SK-N-MC (cell line): ENCODE results near the gene HMG20B.

ENCODE experiments used
- EZH2 ChIP-seq: fragments of 200-600 bp; sonication (generic); IDR thresholded peaks from one replicate; pipeline ENCODE4 v1.6.1; 2017; ENCODE audit warnings: antibody characterized with exemption
- FOXP2 ChIP-seq: optimal IDR thresholded peaks from 2 replicates; pipeline ENCODE3; 2011; ENCODE audit warnings: mild to moderate bottlenecking, moderate library complexity; ENCODE audit not compliant: insufficient read depth; ENCODE audit errors: extremely low read length, control extremely low read depth
- POLR2AphosphoS5 ChIP-seq: IDR thresholded peaks from 2 replicates; pipeline ENCODE4 v1.6.1; 2012; ENCODE audit warnings: mild to moderate bottlenecking, low read depth, low read length, borderline replicate concordance

DNA sequence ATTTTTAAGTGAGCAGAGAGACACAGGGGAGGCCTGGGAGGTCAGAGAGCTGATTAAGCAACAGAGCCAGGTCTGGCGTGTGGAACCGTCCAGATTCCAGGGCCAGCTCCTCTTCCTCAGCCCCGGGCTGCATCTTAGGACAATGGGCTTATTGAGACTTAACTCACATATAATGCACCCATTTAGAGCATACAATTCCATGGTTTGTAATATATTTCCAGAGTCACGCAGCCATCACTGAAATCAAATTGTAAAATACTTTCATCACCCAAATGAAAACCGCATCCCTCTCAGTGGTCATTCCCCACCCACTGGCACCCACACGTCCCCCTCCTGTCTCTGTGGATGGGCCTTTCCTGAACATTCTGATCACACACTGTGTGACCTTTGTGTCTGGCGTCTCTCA is 2.1 kb upstream of the HMG20B start:
- TF ChIP-seq EZH2 (no peak), POLR2AphosphoS5 (no peak), FOXP2 (no peak)
